ENCODE results near the gene SERPINE3.

- TF ChIP-seq CTCF (IDR thresholded peaks at IDR 0.05): no peak
- no peak for TF ChIP-seq POLR2AphosphoS5 (IDR thresholded peaks at IDR 0.05)
These were observed 3.2 kb downstream of the SERPINE3 start for GRCh38 chr13:51342706-51343105.
